Mesenteric fat pad (tissue), 1 donor: ENCODE data around the gene MPL. TPM values are rescaled to one million over a fixed set of nuclear protein-coding genes. Genes with fewer than 3 reads are reported as not detected.

Source experiments
- DNase-seq: peaks from one replicate; pipeline ENCODE4 v3.0.0-alpha.2; 2020; ENCODE audit warnings: low spot score
- long read RNA-seq: library from polyadenylated mRNA; unstranded; transcript quantifications from one replicate; pipeline ENCODE4 v2.0.0, GENCODE V29; 2020
- total RNA-seq: library from RNA; stranded (reverse); fragmentation: NEBNext Ultra II Directional; extraction: Animal tissue kit (Norgen Biotek cat#: 25700); gene quantifications from one replicate; pipeline ENCODE4 v1.2.1, GENCODE V29; 2021
- donor health status: DM: yes; HTN: yes; CAD: no.

The MPL gene
- 0.39 TPM for total RNA-seq
- long read RNA-seq = 0 reads

DNA sequence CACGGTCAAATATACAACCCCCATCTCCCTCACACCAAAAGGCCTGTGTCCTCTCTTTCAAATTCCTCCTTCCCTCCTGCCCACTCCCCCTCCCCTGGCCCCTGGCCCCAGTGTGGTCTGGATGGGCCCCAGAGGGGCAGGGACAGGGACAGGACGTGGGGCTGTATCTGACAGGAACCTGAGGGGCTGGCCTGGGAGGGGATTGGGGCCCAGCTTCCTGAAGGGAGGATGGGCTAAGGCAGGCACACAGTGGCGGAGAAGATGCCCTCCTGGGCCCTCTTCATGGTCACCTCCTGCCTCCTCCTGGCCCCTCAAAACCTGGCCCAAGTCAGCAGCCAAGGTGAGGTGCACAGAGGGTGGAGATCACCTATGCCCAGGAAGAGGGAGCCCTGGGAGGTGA, at the start of gene MPL:
Gene MPL (plus strand): TSS at position 231 of the 400 bp plus-strand sequence. CDS start 31 bp downstream, at position 262.
- peak; percentile 59 for DNase-seq

DNA sequence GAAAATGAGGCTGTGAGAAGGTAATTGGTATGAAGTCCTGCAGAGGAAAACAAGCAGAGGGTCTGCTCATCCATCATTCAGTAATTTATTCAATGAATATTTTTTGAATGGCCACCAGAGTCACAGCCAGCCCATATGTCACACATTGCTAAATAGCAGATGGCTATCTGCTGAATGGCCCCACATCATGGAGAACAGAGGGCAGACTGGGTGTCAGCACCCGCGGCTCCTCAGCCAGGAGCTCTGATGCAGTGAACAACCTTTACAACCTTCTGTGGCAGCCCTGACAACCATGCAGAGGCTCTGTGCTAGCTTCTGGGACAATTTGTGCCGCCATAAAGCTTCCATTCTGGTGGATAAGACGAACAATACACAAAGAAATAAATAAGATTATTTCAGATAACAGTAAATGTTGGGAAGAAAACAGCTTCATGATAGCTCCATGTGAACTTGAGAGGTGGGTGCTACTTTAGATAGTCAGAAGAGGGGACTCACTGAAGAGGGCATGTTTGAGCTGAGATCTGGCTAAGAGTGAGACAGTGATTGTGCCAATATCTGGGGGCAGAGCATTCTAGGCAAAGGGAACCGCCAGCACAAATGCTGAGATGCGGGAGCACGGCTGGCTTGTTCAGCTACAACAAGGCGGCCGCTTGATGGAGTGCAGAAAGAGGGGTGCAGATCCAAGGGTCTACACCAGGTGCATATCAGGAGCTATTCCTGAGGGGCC, 49.4 kb upstream of the MPL start:
- DNase-seq = no peak

DNA sequence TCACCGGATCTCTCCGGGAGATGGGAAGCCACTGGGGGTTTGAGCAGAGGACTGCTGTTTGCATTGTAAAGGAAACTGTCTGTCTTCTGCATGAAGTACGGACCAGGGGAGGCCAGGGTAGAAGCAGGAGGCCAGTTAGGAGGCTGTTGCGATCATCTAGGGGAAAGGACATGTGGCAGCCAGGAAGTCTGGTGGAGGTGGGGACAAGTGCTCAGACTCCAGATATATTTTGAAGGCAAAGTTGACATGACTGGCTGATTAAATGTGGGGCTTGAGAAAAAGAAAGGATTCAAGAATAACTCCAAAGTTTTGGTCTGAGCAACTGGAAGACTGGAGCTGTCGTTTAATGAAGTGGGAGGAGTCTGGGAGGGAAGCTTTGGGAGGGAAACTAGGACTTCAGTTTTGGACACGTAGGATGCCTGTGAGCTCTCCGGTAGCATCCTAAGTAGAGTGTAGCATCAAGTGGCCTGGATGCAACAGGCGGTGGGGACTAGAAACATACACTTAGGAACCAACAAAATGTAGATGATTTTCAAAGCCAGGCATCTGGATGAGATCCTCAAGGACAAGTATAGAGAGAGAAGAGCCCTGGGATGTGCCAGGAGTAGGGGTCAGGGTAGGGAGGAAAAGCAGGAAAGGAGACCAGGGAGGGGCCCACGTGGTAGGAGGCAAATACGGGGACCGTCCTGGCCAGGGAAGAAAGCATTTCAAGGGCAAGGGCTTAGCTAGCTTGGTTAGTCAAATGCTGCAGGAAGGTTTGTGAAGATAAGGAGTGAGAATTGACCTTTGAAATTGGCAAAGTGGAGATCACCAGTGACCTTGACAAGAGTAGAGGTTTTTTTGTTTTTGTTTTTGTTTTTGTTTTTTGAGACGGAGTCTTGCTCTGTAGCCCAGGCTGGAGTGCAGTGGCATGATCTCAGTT, 48.6 kb upstream of the MPL start:
- no peak for DNase-seq

DNA sequence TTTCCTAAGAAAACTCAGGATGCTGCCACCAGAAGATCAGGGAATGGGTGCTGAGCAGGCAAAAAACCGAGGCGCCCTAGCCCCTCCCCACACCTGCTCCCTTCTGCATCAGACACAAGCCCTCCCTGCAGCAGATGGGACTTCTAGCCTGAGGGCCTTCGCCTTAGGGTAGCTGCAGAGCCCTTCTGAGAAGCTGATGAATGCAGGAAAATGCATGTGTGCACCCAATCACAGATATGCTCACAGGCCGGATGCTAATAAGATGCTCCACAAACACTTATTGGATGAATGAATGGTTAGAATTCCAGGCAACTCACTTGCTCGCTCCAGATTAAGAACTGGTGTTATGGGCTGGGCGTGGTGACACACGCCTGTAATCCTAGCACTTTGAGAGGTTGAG, 45.4 kb upstream of the MPL start:
- no peak for DNase-seq

DNA sequence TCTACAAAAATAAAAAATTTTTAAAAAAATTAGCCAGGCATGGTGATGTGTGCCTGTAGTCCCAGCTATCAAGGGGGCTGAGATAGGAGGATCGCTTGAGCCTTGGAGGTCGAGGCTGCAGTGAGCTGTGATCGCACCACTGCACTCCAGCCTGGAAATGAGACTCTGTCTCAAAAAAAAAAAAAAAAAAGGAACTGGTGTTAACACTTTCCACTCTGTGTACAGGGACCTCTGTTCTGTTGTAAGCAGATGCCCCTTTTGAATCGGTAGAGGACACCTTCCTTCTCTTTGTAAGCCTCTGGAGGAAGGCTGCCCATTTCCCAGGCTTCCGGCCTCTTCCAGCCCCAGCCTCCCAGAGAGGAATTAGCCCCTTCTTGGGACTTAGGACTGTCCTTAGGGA, 44.9 kb upstream of the MPL start:
- no peak for DNase-seq

DNA sequence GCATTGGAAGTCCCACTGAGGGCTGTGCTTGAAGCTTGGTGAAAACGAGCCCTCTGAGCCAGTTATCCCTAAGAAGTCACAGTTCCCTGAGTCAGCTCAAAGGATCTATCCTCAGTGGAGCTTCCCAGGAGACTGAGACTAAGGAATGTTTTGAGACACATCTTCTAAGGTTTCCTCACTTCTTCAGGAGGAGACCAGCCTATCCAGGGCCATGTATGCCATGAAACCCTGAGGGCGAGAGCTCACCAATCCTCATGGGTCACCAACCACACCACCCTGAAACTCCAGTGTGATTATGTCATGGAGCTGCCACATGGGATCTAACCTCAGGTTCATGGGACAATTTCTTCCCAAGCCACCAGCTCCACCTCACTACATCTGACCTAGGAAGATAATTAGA, 44.4 kb upstream of the MPL start:
- DNase-seq = no peak

DNA sequence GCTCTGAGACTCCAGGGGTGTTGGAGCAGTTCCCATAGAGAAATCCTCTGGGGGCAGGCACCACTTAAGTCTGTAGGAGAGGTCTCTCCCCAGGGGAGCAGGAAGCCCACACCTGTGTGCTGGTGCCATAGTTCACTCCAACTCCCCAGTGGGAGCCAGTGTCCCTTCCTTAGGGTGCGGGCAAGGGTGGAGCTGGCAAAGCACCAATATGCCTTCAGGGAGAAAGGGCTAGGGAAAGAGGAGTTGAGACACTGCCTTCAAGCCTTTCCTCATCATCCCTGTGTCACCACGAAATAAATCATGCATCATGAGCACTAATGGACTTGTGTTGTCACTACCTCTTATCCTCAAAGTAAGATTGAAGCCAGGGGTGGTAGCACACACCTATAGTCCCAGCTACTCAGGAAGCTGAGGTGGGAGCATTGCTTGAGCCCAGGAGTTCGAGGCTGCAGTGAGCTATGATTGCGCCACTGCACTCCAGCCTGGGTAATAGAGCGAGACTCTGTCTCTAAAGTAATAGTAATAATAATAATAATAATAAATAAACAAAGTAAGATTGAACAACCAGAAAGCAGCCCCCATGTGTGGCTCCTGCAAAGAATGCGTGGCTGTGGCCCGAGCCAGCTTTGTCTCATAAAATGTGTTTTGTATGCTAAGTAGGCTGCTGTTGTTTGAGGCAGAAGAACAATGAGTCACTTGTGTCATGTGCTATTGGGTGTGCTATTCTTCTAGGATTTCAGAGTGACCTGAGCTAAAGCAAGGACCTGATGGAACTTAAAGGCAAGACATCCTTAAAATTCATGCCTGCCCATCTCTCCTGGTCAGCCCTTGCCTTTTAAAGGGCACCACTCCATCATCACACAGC, 43.5 kb upstream of the MPL start:
- DNase-seq = no peak

DNA sequence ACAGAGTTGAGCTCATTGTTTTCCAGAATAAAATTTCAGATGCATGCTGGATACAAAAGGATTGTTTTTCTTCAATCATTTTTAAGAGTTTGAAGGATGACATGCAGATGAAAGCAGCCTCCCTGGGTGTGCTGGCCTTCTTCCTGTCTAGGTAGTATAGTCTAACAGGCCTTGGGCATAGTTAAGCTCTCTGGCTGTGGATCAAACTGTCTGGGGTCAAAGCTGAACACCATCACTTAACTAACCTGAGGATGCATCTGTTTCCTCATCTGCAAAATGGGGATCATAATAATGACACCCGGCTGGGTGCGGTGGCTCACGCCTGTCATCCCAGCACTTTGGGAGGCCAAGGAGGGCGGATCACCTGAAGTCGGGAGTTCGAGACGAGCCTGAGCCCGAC, 42.9 kb upstream of the MPL start:
- DNase-seq = no peak

DNA sequence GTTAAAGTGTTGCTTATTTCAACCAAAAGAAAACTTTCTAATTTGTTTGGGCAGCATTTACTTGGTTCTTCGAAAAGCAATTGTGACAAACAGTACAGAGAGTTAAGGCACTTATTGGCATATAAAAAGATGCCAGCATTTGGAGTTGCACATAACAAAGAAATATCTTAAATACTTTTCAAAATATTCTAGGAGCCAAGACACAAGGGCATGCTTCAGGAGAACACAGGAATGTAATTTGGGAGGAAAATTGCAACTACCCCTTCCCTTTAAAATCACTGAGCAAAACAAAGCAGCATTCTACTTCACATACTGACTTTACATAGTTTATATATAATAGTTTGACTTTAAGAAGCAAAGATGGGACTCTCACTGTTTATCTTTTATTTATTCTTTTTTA, 41.4 kb upstream of the MPL start:
- DNase-seq = no peak

DNA sequence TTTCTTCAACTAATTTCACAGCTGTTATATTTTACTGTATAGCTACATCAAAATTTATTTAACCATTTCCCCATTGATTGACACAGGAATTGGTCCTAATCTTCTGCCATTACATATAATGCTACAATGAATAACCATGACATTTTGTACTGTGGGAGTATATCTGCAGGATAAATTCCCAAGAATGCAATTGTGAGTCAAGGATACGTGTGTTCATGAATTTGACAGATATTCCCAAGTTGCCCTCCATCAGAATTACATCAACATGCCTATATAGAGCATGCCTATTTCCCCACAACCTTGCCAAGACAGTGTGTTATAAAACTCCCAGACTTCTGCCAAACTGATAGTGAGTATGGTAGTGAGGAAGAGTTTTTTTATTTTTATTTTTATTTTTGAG, 39.6 kb upstream of the MPL start:
- DNase-seq = no peak

DNA sequence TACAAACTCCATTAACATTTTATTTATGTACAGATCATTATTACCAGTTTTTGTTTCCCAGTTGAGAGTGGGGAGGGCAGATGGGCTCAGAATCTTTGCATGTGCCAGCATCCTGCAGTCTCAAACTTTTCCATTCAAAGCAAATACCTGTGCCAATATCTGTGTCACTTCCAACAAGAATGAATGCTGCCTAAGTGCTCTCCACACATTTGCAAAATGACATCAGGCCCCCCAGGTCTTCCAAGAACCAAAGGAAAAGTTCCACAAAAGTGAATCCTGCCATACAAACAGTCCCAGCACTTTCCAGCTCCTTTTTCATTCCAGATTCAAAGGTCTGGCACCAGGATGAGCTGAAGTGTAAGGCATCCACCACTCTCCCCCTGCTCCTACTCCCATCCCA, 38.5 kb upstream of the MPL start:
- DNase-seq = no peak

DNA sequence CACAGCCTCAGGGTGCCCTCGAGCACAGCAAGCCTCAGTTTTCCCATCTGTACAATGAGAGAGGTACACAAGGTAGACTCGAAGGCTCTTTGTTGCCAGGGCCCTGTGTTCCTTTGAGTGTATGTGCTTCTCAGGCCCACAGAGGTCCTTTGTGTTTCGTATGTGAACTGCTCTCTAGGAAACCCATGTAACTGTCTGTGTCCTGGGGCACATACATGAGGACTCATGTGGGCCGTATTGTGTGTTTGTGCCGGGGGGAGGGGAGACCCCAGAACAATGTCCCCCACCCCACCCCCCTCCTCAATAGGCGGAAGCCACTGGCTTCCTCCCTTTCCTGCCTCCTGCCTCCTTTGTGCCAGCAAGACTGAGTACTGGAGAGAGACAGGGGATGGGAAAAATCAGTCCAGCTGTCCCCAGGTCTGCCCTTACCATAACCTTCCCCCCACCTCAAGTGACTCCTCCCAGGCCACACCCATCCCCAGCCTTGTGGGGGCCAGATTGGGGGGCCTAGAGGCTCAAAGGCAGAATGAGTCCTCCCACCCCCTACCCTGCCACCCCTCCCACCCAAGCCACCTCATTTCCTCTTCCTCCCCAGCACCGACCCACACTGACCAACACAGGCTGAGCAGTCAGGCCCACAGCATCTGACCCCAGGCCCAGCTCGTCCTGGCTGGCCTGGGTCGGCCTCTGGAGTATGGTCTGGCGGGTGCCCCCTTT, 37.1 kb upstream of the MPL start, which contains the start of gene TIE1:
Gene TIE1 (plus strand): TSS at position 605 of the 717 bp plus-strand sequence. CDS start 90 bp downstream, at position 695.
- DNase-seq = no peak

DNA sequence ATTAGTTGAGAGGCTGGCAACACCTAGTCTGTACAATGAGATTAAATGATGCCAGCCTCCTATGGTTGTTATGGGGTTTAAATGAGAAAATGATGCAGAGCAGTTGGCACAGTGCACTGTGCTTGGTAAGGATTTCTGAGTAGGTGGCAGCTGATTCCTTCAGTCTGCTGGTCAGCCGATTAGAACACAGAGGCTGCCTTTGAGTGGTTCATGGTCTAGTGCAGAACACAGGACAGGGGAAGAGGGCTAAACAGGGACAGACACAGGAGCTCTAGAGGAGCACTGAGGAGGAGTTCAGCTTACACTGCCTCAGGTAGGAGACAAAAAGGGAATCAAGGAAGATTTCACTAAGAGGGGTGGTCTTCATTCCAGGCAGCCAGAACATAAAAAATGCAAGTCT, 35.4 kb upstream of the MPL start:
- DNase-seq = no peak

DNA sequence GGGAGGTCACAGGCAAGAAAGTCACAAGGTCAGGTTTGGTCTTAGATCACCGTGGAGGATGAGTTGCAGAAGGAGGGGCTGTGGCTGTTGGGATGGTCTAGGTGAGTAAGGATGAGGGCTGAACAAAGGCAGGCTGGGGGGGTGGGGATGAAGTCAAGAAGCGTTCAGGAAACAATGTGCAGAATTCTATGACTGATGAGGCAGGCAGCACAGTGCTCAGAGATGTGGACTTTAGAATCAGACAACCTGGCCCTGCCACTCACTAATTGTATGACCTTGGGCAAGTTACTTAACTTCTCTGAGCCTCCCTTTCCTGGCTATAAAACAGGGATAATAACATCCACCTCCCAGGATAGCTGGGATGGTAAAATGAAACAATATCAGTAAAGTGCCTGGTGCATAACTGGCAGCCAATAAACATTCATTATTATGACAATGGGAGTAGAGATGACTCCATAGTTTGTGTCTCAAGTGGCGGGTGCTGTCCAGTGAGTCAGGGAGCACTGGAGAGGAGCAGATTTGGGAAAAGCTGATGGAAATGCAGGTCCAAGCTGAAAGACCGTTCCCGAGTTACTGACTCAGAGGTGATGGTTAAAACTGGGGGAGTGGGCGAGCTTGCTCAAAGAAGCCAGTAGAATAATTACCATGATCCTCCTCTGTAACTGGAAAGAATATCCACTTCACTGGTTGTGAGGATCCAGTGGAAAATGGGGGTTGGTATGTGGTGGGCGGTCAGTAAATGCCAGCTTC, 34.7 kb upstream of the MPL start:
- DNase-seq = no peak

DNA sequence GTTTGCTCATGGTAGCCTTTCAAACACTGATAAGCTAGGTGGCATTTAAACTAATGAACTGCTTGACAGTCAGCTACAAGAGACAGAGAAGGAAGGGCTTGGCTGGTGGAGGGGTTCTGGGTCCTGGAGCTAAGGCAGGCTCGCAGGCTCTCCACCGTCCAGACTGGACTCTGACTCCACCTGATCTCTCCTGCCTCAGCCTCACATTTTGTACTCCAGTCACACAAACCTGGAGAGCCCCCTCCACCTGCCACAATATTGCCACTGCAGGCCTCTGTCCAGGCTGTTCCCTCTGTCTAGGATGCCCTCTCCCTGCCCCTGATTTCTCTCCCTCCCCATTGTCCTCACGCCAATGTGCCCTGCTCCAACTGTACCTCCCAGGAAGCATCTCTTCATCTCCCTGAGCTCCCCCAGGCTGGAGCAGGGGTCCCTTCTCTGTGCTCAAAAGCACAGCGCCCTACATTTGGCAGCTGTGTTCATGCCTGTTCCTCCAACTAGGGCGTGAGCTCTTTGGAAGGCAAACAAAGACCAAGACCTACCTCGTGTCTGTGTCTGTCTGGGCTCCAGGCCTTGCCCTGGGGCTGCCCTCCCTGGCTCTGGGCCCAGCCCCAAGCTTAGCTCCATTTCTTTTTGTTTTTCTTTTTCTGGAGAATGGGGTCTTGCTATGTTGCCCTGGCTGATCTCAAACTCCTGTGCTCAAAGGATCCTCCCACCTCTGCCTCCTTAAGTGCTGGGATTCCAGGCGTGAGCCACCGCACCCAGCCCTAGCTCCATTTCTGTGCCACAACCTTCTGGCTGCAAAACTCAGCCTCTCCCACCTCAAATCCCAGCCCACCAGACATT, 33.9 kb upstream of the MPL start:
- DNase-seq = no peak

DNA sequence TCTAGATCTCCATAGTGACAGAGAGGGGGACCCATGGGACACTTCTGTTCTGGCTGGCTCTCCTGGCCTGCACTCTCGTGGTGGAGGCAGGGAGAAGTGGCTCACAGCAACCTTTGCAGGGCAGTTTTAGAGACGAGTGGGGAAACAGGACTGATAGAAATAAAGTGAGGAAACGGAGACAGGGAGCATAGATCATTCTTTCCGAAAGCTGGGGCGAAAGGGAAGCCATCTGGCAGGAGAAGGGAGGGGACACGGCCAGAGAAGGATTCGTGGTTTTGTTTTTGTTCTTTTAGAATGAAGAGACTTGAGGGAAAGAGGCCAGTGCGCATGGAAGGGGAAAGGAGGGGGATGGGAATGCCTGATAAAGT, 33.3 kb upstream of the MPL start:
- DNase-seq = no peak

DNA sequence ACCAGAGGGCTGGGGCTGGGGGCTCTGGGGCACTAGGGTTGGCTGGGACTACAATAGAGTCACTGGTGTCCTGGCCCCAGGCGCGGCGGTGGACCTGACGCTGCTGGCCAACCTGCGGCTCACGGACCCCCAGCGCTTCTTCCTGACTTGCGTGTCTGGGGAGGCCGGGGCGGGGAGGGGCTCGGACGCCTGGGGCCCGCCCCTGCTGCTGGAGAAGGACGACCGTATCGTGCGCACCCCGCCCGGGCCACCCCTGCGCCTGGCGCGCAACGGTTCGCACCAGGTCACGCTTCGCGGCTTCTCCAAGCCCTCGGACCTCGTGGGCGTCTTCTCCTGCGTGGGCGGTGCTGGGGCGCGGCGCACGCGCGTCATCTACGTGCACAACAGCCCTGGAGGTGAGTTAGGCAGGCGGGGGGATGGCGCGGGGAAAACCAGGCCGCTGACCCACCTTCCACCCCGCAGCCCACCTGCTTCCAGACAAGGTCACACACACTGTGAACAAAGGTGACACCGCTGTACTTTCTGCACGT, 32.8 kb upstream of the MPL start:
- no peak for DNase-seq

DNA sequence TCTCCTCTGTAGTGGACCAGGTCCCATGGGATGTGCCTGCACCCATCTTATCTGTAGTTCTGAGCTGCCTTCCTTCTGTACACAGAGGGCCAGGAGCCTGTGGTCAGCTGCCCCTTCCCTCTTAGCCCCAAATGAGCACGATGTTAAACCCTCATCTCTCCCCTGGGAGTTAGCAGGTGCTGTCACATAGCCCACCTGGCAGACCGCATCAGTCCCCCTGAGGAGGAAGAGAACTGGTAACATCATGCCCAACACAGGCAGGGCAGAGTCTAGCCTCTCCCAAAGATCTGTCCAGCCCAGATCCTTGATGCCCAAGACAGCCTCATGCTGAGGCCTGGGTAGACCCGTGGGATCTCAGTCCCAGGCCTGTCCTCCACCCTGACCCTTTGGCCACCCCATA, 32.2 kb upstream of the MPL start:
- DNase-seq = no peak
